ENCODE measurements around the gene LNX1.
"Not testable (repeated sequence)": the region's sequence is repeated elsewhere in the genome, so short reads cannot be mapped to it uniquely, and the experiment has no call there.

LNX1 gene

DNA sequence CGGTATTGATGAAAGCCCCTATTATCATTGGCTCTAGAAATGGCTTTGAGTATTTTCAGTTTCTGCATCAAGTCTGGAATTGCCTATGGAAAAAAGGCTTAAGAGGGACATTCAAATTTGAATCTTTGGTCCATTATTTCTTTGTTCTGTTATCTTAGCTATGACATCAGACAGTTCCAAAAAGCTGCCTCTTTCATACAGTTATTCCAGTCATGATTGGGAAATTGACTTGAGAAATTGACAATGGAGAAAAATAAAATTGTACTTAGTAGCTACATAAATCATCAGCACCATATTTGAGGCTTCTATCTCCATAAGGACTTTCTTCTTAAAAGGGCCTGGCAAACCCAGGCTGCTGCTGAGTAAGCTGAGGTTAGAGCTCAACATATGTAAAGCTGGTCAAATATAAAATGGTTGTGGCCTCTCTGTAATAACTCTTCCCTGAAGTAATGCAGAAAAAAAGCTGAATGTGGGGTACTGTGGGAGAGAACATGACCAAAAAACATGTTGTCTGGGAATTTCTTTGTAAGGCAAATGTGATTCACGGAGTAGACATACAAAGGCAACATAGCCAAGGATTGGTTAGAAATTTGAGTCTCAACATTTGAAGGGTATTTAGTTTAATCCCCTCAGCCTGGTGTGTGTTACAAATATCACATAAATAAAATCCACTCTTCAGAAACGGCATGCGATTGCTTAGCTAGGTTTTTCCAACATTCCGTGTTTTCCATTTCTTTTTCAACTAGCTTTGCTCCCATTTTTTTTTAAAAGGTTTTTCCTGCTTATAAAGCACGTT, 100.9 kb downstream of the LNX1 start:
- no peak for DNase-seq

DNA sequence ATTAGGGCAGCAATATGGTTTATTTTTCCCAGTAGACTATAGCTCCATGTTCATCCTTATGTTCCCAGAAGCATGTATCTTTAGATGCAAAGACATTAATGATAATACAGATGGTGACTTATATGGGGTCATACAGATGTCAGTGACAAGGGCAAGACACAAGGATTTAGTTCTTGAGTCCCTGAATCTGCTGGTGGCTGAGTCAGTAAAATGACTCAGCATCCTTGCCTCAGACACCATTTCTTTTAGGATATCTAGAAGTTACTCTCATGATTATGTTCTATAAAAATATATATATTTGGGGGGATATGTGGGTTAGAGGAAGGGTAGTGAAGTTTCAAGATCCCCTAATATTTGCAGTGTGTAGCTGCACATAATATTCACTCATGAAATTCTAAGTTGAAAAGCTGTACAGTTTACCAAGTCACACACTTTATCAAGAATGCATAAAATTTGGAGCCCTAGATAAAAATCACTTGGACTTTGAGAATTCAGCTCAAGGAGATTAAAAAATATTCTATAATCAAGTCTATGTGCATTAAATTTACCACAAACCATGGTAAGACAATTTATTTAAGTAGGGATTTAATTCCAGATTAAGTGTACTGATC, 101.9 kb downstream of the LNX1 start:
- DNase-seq: no peak

DNA sequence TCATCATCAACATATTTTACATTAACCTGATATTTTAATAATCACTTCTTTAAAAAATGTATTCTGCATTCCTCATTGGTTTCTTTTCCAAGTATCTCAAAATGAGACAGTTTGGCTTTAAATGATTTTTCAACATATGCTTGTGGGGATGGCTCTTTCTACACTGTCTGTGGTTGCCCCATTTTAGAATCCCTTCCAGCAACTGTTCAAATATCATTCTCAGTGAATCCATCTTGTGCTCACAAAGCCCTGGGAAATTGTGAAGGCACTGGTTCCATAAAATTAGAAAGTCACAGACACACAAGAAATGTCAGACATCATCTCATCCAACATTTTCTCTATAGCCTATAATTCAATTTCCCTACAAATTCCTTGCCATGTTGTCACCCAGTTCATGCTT, 103.5 kb downstream of the LNX1 start:
- DNase-seq: no peak

DNA sequence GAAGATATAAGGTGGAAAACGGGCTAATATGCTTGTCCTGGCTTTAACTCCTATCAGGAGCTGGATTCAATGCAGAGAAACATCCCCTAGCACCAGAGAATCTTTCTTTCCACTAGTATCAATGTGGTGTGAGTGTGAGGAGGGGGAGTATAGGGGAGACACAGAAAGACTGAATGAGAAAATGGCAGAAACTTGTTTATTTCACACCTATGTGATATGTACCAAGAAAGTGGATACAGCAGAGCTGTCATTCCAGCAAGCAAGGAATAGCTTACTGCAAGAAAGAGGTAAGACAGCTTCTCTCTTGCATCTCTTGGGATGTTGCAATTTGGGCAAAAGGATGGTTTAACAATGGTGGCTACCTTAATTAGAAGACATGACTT, 105.6 kb downstream of the LNX1 start:
- no peak for DNase-seq

DNA sequence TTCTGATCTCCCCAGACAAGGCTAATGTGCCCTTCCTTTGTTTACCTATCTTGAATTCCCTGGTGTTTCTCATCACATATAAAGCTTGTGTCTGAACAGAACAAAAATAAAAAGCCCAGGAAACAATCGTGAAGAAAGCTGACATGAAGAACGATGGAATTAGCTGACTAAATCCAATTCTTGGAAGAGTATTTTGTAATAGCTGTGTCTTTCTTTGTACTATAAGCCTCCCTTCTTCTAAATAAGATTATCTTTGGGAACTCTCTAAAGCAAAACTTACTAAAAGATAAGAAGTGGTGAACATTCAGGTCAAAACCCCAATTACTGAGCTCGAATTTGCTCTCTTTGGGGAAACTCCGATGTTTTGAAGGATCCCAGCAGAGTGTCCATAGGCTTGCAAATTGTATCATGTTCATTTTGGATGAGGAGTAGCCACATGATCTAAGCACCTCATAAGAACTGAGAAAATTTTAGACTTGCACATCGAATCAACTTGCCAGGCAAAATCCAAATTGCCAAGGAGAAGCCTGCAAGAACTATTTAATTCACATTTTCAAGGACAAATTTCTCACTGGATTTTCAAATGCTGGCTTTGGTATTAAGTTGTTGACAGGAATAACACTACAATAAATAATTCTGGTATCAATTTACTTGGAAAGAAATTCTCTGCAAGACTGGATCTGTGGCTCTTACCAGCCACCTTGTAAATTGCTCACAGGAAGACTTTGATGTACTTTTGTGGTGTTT, 106.2 kb downstream of the LNX1 start:
- no peak for DNase-seq

DNA sequence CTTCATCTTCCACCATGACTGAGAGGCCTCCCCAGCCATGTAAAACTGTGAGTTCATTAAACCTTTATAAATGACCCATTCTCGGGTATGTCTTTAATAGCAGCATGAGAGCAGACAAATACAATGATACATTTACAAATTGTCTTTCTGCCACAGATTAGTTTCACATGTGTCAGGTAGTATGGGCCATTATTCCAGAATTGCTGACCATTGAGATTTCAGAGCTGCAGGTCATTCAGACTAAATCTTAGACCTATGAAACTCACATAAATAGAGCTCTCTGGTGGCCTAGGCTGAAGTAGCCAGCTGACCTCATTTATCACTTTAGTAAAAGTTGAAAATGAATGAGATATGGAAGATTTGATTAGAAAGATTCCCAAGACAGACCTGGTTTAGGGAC, 108.0 kb downstream of the LNX1 start:
- no peak for DNase-seq

DNA sequence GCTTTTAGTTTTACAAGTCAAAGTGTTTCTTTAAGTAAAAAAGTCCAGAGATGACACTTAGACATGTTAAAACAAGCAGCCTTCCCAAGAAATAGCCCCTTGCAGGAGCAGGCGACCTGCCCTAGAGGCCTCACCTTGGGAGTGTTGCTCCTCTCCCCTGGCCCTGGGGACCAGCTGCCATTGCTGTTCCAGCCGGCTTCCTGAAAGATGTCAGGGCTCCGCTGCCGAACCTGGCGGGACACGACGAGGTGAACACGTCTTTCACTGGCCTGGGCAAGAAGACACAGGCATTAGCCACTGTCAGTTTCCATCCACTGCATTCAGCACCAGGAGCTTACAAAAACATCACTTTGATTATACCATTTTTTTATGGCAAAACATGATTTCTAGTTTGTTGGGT, 109.7 kb downstream of the LNX1 start:
- DNase-seq: no peak

DNA sequence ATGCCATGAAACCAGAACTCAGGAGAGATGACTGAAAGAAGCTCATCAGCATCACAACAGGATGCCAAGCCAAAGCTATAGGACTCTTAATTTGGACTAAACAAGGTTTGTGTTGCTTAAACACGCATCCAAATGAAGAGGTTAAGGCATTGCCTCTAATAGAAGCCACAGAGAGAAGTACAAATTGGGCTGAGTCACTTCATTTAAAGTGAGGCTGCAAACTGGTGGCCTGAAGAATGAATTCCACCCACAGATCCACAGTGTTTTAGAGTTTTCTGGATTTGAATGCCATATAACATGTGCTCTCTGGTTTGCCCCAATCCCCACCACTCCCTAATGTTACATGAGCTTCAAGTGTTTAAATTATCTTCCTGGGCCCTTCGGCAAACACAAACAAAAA, 110.4 kb downstream of the LNX1 start:
- no peak for DNase-seq

DNA sequence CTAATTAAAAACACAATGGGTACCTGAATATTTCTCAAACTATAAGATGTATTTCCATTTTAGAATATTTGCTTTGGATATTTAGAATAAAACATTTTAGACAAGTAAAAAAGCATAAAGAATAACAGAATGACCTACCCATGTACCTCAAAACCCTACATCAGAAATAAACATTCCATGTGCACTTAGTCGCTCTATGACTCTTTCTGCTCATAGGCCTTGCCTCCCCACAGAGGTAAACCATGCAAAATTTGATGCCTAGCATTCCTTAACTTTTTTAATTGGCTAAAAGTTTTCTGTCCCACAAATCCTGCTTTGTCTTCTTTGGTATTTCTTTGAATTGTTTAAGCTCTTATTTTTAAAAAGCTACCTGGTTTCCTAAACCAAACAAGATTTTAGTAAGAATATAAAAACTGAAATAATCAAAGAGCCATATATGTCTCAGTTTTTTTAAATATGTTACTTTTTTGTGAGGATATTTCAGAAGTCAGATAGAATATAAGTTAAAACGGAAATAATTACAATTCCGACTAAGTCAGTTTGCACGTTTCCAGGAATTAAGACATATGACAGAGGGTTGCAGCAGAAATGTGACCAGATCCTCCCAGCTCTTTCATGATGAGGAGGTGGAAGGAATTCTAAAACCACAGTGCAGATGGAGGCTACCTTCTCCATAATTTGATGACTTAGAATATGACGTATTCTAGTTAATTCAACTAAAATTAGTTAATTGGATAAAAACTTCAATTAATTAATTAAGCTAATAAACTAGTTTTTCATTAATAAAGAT, 111.4 kb downstream of the LNX1 start:
- no peak for DNase-seq

DNA sequence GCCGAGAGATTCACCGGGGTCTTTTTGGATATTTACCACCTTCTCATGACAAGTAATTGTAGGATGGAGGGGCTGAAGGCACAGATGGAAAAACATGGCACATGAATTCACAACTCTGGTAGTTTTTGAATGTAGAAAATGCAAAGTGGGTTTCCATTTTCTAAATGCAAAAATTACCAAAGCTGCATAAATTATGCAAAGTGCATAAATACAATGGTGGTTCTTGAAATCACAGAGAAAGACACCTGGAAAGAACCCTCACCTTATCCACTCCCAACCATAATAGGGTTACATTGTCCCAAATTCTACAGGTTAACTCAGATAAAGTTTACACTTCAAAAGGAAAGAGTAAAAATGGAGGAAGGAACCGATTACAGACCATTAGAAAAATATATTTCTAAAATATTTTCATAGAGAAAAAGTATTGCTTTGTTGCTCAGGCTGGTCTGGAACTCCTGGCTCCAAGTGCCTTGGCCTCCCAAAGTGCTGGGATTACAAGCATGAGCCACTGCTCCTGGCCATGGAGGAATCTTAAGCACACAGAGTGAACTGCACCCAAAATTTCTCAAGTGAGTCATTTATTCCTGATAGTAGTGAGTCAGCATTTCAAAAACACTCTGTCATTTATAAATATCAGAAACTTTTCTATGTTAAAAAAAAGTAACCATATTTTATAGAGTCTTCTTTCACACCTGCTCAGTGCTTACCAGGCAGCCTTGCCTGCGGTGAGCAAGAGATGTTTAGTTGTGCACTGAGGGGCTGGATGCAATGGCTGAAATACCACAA, 112.4 kb downstream of the LNX1 start:
- no peak for DNase-seq

DNA sequence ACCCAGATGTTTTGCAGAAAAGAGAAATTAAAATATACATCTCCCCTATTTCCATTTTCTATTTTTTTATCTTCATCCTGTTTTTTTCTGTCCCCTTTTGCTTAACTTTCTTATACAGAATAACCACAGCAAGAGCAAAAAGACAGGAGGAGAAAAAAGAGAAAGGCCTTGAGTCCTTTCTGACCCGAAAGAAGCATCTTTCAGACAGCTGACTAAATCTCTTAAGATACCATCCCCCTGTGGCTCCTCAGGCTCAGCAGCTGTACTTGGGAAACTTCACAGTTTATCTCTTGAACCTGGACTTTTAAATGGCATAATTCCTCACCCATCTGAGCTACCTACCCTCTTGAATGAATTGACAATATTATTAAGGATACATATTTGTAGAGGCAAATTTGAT, 113.7 kb downstream of the LNX1 start:
- DNase-seq: no peak

DNA sequence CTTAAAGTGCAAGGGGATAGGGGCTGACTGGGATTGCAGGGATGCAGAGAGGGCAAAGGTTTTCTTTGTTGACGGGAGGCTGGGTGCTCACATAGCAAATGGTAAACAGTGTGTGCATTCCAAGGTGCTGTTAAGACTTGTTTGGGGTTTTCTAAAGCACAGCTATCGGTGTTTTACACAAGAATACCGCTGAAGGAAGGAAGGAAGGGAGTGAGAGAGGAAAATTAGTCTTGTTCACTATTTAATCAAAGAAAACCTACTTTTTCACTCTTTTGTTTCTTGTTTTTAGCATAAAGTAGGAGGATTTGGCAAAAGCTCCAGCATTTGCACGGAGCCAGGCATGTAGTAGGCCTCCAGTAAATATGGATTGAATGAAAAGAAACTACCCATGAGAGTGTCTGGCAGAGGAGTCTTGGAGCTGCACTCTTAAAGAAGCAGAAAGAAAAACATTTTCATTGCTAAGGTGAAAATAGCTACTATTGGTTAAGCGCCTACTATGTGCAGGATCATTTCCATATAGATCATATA, 114.2 kb downstream of the LNX1 start:
- DNase-seq: no peak

DNA sequence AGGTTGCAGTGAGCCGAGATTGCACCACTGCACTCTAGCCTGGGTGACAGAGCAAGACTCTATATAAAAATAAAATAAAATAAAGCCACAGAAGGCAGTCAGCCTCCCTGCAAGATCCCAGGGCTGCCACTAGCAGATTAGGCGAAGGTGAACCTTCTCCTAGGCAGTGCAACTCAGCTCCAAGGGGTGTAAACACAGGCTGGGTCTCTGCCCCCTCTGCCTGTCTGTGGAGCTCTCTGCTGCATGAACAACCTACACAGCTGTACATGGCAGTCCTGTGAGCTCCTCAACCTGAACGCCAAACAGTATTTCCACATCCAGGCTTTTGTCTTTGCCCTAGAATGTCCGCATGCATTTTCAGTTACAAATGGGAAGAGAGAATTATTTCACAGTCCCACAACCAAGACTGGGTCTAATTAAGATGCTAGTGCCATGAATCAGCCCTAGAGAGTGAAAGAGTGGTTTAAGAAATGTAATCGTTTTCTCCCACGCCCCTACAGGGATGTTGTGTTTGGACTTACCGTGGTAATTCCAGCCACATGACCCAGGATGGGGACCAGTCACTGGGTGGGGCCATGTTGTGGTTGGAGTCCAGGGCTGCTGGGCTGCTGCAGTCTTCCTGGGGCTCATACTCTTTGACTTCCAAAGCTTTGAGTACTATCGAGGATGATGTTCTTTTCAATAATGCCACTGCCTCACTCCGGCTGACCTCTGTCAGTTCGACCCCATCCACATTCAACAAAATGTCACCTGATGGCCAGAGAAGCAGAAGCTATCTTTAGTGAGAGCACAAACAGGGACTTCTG, 114.9 kb downstream of the LNX1 start:
- no peak for DNase-seq

DNA sequence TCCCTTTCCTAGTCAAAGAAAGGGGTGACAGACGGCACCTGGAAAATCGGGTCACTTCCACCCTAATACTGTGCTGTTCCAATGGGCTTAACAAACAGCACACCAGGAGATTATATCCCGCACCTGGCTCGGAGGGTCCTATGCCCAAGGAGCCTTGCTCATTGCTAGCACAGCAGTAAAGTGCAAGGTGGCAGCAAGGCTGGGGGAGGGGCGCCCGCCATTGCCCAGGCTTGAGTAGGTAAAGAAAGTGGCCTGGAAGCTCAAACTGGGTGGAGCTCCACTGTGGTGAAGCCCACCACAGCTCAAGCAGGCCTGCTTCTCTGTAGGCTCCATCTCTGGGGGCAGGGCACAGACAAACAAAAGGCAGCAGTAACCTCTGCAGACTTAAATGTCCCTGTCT, 124.7 kb downstream of the LNX1 start:
- DNase-seq: not testable (repeated sequence)

DNA sequence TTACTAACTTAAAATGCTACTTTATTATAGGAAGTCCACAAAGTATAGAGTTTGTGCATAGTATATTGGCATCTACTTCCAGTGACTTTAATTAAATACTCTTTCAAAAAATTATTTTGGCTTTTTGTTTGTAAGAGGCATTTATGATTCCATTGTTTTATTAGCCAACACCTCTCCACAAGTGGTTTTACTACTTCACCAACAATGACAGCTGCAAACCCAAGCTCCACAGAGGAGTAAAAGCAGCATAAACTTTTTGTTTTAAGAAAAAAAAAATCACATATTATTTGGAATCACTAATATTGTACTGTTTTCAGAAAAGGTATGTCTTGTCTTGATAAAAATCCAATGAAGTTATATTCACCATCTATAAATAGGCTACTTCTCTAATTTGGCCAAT, 125.4 kb downstream of the LNX1 start:
- DNase-seq: no peak

DNA sequence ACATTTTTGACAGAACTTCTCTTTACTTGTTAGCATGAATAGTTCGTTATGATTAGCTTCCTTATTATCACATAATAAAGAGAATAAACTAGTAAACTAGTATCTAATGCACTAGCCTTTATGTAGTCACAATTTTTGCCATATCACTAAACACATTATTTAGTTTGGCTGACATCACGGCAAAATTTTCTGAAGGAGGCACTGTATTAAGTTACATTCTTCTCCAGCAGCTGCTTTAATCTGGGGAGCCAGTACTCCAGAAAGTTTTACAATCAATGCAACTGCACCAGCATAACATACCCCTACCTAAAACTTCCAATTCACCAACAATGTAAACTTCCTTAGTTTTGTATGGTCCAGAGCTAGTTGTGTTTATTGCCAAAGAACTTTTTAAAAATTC, 126.0 kb downstream of the LNX1 start:
- DNase-seq: no peak

DNA sequence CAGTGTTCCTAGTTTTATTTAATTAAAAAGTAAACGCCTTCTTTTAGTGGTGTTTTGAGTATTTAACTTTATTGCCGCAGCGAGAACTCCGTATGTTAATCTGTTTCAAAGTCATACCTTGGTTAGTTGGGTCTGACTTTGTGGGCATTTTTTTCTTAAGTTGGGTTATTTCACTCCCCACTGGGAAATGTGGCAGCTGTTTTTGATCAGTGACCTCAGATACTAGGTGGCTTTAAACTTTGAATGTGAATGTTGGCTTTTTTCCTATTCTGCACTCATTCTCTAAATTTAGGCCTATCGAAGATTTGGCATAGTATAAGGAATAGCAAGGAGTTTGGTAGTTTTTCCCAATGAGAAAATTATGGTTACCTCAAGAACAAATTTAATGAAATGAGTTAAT, 127.9 kb downstream of the LNX1 start:
- no peak for DNase-seq

DNA sequence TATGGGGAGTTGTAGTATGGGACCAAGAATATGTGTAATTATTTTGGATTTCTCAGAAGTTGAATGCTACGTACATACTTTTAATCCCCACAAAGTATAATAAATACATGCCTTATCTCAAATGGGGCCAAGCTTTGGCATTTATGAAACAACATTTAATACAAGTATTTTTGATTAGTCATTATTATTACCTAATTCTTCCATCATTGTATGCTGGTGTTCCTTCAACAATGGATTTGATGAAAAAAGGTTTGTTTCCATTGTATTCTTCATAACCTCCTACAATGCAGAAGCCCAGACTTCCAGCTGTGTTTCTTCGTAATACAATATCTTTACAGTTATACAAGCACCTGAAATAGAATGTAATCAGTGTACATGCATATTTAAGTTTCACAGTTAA, 130.0 kb downstream of the LNX1 start:
- DNase-seq: no peak

DNA sequence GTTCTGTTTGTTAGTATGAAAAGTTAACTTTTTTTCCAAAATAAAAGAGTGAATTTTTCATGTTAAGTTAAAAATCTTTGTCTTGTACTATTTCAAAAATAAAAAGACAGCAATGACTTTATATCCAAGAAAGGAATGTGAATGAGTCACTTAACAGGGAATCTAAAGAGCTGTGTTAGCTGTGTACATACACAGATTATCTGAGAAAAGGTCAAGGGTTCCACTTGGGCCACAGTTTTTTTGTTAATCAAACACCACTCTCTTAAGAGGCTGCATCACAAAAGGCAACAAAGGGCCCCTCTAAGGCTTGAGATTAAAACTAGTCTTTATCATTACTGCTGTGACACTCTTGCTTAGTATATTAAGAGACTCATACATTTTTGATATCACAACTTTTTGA, 131.7 kb downstream of the LNX1 start:
- no peak for DNase-seq

DNA sequence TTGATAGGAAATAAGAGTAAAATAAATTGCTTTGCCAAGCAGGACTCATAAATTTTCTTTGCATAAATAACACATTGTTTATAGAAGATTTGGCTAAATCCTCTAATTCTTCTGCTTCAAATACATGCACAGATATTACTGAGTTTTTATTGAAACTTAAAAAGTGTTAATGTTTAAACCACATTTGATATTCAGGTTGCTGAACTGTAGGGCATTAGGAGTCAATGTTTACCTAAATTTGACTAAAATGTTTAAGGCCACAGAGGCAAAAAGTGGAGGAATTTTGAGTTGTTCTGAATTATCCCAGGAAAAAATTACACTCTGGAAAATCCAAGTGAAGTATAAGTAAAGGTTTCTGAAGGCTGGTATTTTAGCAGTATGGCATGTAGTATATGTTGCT, 135.1 kb downstream of the LNX1 start:
- no peak for DNase-seq

DNA sequence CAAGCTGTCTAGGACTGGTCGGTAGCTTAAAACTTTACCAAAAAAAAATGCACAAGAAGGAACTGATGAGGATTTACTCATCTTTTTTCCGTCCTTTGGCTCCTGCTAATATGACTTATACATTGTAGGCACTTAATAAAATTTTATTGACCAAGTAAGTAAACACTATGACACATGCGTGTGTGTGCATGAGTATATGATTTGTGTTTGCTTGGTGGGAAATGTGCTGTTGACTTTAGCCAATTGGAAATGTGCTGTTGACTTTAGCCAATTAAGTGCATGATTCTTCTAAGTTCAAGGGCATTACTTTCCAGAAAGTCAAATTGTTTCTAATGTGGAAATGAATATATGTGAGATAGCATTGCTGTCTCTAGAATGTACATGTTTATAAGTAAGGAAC, 135.5 kb downstream of the LNX1 start:
- DNase-seq: no peak
